DMS79 (cell line): ENCODE measurements around the gene UBQLN4.

Experiments
- DNase-seq: peaks from one replicate; lab custom pipeline; 2025; lab: John Stamatoyannopoulos, UW

UBQLN4 gene

DNA sequence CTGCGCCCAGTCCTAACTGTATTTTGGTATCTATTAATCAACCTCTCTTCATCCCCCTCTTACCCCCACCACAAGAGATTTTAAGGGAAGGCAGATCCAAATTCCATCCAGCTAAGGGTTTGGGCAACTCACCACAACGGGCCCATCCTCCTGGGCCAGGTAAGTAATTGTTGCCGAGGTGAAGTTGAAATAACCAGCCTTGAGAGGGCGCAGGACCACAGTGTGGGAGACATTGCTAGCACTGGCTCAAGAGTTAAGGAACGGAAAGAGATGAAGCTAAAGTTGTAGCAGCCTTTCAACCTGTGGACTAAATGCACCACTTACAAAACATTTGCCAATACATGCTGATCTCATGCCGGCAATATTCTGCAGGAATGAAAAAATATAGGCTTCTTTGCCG is 38.8 kb downstream of the UBQLN4 start:
- DNase-seq, result no peak

DNA sequence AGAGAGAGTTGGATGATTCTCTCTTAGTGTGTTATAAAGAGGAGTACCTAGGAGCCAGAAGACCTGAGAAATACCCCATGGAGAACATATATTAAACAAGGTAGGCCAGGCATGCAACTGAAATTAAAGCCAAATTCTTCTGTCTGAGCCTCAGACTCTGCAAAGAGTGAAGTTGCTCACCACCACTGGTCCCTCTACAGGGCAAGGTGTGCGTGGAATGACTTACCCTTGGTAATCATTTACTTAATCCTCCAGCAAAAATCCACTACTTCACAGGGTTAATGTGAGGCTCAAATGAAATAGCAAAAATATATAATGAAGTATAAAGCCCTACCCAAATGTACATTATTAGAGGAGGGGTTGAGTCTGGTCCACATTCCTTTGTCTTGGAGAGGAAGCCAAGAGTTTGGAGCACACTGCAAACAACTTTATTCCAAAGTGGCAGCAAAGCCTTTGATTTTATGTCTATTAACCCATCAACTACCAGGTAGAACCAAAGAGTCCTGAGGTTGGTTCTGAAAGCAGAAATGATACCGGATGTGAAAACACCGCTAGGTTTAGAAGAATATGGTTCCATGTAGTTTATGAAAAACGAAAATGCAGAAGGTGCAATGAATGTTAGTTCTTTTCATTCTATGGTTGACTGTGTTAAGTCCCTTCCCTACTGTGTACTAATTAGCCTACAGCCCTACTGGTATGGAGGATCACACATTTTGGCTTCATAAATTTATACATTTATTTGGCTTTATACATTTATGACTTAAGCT is 41.4 kb downstream of the UBQLN4 start:
- no peak for DNase-seq

DNA sequence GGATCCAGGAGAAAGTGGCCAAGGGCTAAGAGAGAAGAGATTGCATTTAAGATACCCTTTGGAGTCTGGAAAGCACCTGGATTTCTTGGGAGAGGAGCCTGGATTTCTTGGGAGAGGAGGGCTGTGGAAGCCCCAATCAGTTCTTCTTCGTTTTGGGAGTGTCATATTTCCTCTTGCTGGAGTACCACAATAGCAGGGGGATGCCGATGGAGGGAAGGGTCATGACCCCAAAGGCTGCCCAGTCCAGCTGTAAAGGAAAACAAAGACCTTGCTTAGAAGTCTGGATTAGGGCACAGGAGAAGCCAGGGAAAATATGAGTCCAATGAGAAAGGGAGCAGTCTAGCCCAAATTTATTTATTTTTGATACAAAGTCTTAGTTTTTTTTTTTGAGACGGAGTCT is 44.2 kb downstream of the UBQLN4 start:
- no peak for DNase-seq

DNA sequence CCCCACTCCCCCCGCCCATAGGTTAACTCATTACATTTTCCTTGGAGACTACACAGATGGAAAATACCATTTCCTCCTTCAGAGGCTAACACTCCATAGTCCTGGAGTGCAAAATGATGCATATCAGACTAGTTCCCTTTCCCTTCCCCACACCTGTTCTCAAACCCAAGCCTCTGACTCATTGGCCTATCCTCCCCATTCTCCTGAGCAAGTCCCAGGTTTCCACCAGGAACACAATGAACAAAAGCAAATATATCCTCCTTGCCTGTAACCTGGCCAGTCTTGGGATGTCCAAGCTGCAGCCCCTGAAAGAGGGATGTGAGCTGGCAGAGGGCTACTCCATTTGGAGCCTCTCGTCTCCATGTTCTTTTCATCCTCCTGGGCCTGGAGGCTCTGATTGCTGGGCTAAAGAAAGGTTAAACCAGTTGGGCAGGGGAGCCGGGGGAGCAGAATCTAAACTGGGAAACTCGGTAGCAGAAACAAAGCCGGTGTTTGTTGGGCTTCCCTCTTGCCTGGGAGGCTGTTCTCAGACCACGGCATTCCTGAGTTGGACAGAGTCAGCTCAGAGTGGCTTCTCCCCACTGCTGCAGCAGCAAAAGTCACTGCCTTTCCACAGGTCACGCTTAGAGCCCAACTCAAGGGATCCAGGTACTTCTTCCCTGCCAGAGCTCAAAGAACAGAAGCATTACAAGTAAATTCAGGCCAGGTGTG is 46.8 kb downstream of the UBQLN4 start:
- DNase-seq, result no peak

DNA sequence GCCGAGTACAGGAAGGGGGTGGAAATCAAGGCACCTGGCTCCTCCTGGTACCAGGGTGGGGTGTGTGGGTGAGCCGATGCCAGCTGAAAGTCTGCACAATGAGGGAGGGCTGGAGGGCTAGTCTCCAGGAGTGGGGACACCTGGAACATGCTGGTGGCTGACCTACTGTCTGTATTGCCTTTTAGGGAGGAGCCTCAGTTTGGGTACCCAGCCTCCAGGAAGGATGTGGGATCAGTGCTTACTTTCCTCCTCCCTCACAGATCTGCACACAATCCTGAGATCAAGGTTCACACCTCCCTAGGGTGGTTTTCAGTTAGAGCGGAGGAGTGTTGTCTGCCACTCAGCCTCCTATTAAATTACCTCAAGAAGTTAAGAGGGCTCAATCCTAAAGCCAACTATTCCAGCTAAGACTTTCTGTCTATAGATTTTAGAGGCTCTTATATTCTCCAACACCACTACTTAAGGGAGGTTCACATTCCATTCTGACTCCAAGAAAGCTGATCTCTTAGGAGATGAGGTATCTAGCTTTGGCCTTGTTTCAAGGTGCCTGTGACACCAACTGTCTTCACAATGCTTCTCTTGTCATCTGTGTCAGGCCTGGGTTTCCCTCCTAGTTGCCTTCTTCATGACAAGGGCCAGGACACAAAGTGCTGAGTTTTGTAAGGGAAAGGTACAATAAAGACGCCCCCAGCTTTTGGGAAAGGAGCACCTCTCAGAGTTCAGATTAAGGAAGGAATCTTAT is 48.6 kb downstream of the UBQLN4 start:
- DNase-seq, result no peak

DNA sequence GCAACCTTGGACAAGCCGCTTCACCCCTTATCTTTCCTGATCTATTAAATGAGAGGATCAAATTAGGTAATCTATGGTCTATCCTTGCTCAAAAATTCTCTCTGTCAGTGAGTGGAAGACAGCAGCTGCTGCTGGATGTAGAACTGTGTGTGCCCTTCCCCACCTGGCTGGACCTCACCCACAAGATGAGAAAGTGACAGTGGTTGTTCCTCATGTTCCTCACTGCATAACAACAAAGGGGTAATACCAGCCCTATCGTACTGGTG is 49.7 kb downstream of the UBQLN4 start:
- DNase-seq, result no peak

DNA sequence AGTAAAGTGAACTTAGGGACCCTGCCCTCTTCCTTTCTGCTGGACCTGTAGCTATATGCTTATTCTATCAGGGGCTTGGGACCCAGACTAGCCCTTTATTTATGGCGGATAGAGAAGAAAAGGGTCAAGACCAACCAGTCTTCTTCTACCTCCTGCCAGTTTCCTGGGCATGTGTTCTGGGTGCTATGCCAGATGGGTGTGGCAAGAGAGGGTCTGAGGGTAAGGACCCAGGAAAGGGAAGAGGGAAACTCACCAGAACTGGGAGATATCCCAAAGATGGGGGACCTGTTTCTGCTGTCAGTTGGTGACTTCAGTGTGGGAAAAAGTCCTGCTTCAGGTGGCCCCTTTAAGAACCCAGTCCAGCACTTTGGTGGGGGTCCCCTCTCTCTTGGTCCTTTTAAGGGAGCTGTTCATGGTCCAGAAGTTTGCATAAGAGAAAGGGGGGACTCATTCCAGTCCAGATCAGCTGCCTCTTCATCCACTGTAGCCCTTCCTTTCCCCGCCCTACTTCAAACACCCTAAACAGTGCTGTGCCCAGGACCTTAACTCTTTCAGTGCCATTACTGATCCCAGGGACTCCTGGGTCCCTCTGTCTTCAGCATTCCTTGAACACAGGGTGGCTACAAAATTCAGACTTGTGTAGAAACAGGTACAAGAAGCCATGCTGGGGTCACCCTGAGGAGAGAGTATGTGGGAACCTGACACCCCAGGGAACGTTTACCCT is 51.2 kb downstream of the UBQLN4 start:
- DNase-seq, result no peak

DNA sequence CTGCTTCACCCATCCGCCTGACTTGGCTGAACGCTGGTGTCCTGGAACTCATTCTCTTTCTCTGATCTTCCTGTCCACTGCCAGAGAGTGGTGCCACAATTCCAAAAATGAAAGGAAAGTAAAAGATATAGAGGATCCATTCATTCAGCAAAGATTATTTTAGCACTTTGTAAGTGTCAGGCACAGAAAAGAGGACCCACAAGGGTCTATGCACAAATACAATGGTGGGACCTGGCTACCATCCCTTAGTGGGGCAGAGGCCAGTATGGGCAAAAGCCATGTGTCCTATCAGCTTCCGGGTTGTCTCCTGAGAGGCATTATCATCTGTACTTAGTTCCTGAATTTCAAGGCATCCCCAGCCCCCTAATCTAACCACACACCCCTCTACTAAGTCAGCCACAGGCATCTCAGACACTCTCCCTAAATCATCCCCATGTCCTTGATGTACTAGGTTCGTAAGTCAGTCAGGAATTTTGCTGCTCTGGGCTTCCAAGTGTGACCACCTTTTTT is 51.9 kb downstream of the UBQLN4 start:
- no peak for DNase-seq

DNA sequence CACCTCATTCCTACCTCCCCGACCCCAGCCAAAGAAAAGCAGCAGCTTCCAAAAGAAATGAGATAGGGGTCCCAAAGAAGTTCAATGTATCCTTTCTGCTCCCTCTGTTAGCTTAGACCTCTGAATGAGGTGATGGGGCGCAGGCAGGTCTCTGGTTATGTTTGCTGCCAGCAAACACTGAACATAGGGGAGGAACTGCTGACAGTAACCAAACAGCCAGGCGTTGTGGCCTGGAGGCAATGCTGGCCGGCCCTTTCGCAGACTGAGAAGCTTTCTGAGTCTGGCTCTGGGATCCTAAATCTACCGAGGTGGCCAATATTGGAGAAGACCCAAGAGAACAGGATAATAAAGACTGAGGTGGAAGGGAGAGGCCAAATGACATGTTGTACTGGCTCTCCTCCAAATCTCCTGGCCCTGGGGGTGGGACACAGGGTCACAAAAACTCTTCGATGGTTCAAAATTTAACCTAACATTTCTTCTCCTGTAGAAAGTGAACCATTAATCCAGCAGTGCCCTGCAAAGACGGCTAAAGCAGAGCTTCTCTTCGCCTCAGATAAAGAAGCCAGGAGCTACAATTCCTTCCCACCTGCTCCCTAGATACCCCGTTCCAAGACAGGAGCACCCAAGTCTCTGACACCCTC is 52.5 kb downstream of the UBQLN4 start:
- no peak for DNase-seq

DNA sequence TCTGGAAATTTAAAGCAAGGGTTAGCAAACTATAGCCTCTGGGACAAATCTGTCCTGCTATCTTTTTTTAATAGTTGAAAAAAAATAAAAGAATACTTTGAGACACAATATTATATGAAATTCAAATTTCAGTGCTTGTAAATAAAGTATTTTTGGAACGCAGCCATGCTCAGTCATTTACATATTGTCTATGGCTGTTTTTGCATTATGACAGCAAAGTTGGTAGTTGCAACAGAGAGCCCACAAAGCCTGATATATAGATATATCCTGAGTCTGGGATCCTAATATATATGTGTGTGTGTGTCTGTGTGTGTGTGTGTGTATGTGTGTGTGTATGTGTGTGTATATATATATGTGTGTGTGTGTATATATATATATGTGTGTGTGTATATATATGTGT is 53.6 kb downstream of the UBQLN4 start:
- DNase-seq, result no peak

DNA sequence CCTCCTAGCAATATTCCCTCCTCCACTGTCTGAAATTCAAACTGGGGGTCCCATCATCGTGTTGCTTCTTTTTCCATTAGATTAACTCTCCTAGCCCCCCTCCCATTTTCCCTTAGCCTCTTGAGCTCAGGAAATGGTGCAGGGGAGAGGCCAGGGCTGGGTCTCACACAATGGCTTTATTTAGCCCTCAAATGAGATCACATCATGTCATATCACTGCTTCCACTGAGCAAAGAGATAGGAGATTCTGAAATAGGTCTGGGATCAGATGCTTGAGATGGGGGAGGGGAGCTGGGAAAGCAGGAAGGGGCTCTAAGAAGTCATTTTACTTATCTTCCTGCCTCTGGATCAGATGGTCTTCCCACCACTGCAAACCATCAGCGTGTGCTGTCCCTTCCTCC is 57.4 kb downstream of the UBQLN4 start:
- no peak for DNase-seq

DNA sequence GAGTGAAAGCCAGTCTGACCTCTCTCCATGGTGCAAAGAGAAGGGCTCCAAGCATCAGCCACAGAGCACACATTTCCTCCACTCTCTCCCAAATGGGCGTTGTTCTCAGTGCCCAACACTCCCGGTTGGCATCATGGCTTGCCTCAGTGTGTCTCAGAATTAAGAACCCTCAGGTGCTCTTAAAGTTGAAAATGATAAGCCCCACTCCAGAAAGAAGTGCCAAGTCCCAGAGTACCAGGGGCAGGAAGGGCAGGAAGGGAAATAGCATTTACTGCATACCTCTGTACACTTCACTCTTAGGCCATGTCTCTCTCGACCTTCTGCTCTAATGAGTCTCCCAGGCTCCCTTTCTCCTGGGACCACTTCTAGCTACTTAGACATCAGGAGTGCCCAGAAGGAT is 60.0 kb downstream of the UBQLN4 start:
- no peak for DNase-seq

DNA sequence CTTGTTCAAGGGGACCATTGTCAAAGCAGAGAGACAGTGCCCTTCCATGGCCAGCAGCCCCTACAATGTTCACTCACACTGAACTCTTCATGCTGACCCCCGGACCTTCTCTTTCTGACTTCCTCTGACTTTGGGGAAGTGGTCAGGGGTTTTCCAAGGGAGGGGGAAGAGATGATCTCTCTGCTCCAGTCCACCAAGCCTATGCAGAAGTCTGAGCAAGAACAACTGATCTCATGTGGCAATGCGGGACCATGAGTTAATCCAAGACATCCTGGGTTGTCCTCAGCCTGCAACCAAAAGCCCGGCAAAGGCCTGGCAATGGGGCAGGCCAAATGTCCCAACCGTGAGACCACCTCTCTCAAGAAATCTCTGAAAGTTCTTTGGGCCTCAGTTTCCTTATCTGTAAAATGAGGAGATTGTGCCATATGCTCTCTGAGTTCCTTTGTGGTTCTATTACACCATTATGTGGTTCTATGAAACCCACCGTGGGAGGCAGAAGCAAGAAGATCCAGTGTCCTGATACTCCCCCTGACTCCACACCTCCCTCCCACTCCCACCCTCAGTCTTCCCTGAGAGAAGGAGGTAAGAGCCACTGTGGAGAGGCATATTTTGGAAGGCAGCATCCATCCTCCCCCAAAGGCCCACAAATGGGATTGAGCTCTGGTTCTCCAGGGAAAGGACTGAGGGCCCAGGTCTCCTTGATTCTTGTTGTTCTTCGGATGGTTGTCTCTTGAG is 63.4 kb downstream of the UBQLN4 start:
- DNase-seq, result no peak

DNA sequence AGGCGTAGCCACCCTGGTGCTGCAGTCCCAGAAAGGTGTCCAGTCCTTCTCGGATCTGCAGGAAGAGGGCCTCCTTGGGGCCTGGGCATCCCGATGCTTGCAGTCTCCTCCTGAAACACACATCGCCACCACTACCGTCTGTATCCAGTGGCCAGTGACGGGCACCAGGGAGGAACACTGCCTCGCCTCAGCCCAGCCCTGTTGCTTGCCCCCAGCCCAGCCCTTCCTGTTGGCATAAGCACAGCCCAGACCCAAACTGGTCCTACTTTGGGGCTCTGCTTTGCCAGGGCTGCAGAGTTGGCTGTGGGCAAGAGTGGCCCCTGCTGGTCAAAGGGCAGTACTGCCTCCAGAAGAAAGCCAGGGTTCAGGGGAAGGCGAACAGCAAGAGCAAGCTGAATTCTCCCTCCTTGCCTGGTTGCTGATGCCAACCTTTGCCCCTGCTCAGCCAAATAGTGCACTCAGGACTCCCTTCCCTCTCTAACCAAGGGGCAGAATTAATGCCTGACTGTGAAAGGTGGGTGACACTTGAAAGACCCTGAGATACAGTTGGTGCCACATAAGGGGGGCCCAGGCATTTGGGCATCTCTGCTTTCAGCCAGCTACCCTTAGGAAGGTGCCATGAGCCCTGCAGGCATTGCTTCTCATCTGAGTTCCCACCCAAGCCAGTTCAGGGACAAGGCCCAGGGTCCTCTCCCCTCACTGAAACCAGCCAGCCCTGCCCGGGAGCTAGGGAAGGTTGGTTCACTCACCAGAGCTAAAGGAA is 64.2 kb downstream of the UBQLN4 start:
- peak; percentile 31 for DNase-seq
